Transverse colon (tissue), 4 donors: ENCODE results near the gene INPP4B. TPM values are rescaled to one million over a fixed set of nuclear protein-coding genes. Genes with fewer than 3 reads are reported as not detected.

ENCODE experiments used
- DNase-seq: peaks from one replicate; pipeline ENCODE4 v3.0.0-alpha.2; 2019
- H3K27ac ChIP-seq, 4 donors: fragments of 200-600 bp; sonication (generic); 2 replicates each; pipeline ENCODE4 v1.5.1; 2016 to 2018; ENCODE audit warnings: inconsistent platforms in 4 of 4
- H3K27me3 ChIP-seq: fragments of 200-600 bp; sonication (generic); 2 replicates; pipeline ENCODE4 v1.5.1; 2017; ENCODE audit warnings: inconsistent platforms
- H3K36me3 ChIP-seq, 4 donors: fragments of 200-600 bp; sonication (generic); 2 replicates each; pipeline ENCODE4 v1.5.1; 2017 to 2019; ENCODE audit warnings: inconsistent platforms in 4 of 4
- H3K4me1 ChIP-seq, 4 donors: fragments of 200-600 bp; sonication (generic); 2 replicates each; pipeline ENCODE4 v1.5.1; 2017 to 2020; ENCODE audit warnings: inconsistent platforms in 4 of 4
- H3K4me3 ChIP-seq, 4 donors: fragments of 200-600 bp; sonication (generic); 1 replicate in 1 of 4; 2 replicates in 3 of 4; pipeline versions ENCODE4 v1.5.1 to v1.6.1; 2017 to 2019; ENCODE audit warnings: inconsistent platforms in 4 of 4
- H3K9me3 ChIP-seq, 2 donors: fragments of 200-600 bp; sonication (generic); 2 replicates each; pipeline ENCODE4 v1.5.1; 2017 to 2019; ENCODE audit warnings: inconsistent platforms in 2 of 2
- CTCF ChIP-seq, 5 experiments: fragments of 200-600 bp in 3 of 5; fragments of 450-650 bp in 2 of 5; sonication (generic) in 3 of 5; IDR thresholded peaks; 1 replicate in 2 of 5; 2 replicates in 3 of 5; pipeline ENCODE4 v1.5.1; 2016 to 2017; ENCODE audit warnings: antibody characterized with exemption in 5 of 5, inconsistent platforms in 3 of 5, mild to moderate bottlenecking in 2 of 5, moderate library complexity in 1 of 5
- EP300 ChIP-seq: sonication (generic); formaldehyde crosslinking; IDR thresholded peaks from one replicate; pipeline ENCODE4 v1.6.1; 2017; ENCODE audit warnings: antibody characterized with exemption, low read depth
- POLR2A ChIP-seq: fragments of 450-650 bp; IDR thresholded peaks from one replicate; pipeline ENCODE4 v1.6.1; 2016; ENCODE audit warnings: antibody characterized with exemption, mild to moderate bottlenecking, moderate library complexity
- POLR2AphosphoS5 ChIP-seq, 3 donors: sonication (generic); formaldehyde crosslinking; IDR thresholded peaks; one replicate each; pipeline ENCODE4 v1.6.1; 2016; ENCODE audit warnings: antibody characterized with exemption in 3 of 3
- WGBS, 2 donors: methylation state at CpG; one replicate each; pipeline ENCODE4 v1.1.5; 2018; ENCODE audit warnings: low coverage in 1 of 2; 5-methylcytosine and 5-hydroxymethylcytosine counted together
- in situ Hi-C, 4 donors: fragments of 200-750 bp; cut with MboI; loops; one replicate each; pipeline versions ENCODE4 v1.15.0 to v1.15.1; 2017; ENCODE audit warnings: low sequenced_read_pairs in 3 of 4, low pct_ligation_motif_present in 1 of 4, low pct_unique_long_range_greater_than_20kb in 1 of 4
- intact Hi-C: fragments of 100-400 bp; cut with DNase I; formaldehyde crosslinking; loops from one replicate; pipeline ENCODE4 v1.15.1; 2023; ENCODE audit warnings: low total_unique reads
- total RNA-seq, 4 donors: library from RNA; depleted of rRNA; stranded (reverse); fragments of >200 nt; gene quantifications; one replicate each; pipeline ENCODE4 v1.1.0, GENCODE V29; 2016

The INPP4B gene
- total RNA-seq, 4 donors from 2014 or later, result 18.3 to 33.8 (median 31.4) TPM

- intact Hi-C loops, result no loop called here
- no peak for TF ChIP-seq CTCF (IDR thresholded peaks at IDR 0.05)
- no peak for TF ChIP-seq POLR2AphosphoS5 (IDR thresholded peaks at IDR 0.05)
- no peak for TF ChIP-seq EP300
- no peak for TF ChIP-seq POLR2A
- 0 to 6% methylated on average over 1 of the region's 1 CpG for WGBS, 2 donors
Observed at GRCh38 chr4:142548491-142548890, 297.6 kb downstream of the INPP4B start.

GRCh38 chr4:142547974-142548373 is 298.1 kb downstream of the INPP4B start:
- no peak for DNase-seq
- in situ Hi-C loops, result no loop called here
- Histone ChIP-seq H3K36me3 (no peaks in the 10 kb centered on the region), H3K4me1 (peaks cover 0 to 20% (median 15%) of the 10 kb centered on the region in 4 donors), H3K4me3 (no peak overlapping the region), H3K27ac (no peak overlapping the region), H3K9me3 (no peaks in the 10 kb centered on the region), H3K27me3 (no peaks in the 10 kb centered on the region)
- TF ChIP-seq POLR2AphosphoS5 (IDR thresholded peaks at IDR 0.05) (no peak), POLR2A (no peak), CTCF (IDR thresholded peaks at IDR 0.05) (no peak), EP300 (no peak)
- intact Hi-C loops, result no loop called here
- 50 to 55% methylated on average over 1 of the region's 1 CpG for WGBS, 2 donors

More at GRCh38 chr4:142548491-142548890, 297.6 kb downstream of the INPP4B start:
- DNase-seq, result no peak
- no peaks in the 10 kb centered on the region for H3K36me3 ChIP-seq
- no peak overlapping the region for H3K4me3 ChIP-seq
- no peak overlapping the region for H3K27ac ChIP-seq
- in situ Hi-C loops, result no loop called here
- H3K27me3 ChIP-seq, result no peaks in the 10 kb centered on the region
- H3K9me3 ChIP-seq, result no peaks in the 10 kb centered on the region
- peaks cover 0 to 20% (median 15%) of the 10 kb centered on the region in 4 donors for H3K4me1 ChIP-seq

GRCh38 chr4:142544594-142544993 is 301.5 kb downstream of the INPP4B start:
- DNase-seq, result no peak
- in situ Hi-C loops, result no loop called here

GRCh38 chr4:142544039-142544438 is 302.1 kb downstream of the INPP4B start:
- Histone ChIP-seq H3K27me3 (no peaks in the 10 kb centered on the region), H3K36me3 (no peaks in the 10 kb centered on the region), H3K4me1 (no peaks in the 10 kb centered on the region), H3K27ac (no peak overlapping the region), H3K4me3 (no peak overlapping the region), H3K9me3 (no peaks in the 10 kb centered on the region)
- intact Hi-C loops (no loop called here), in situ Hi-C loops (no loop called here)
- no peak for TF ChIP-seq POLR2AphosphoS5 (IDR thresholded peaks at IDR 0.05)
- no peak for TF ChIP-seq CTCF (IDR thresholded peaks at IDR 0.05)
- TF ChIP-seq POLR2A, result no peak
- TF ChIP-seq EP300, result no peak
- 83 to 87% methylated on average over 1 of the region's 1 CpG for WGBS, 2 donors
- DNase-seq, result no peak

More at GRCh38 chr4:142544594-142544993, 301.5 kb downstream of the INPP4B start:
- no peak overlapping the region for H3K4me3 ChIP-seq
- H3K9me3 ChIP-seq, result no peaks in the 10 kb centered on the region
- TF ChIP-seq CTCF (IDR thresholded peaks at IDR 0.05) (no peak), POLR2A (no peak), EP300 (no peak), POLR2AphosphoS5 (IDR thresholded peaks at IDR 0.05) (no peak)
- intact Hi-C loops, result no loop called here
- no peaks in the 10 kb centered on the region for H3K36me3 ChIP-seq
- WGBS, 2 donors, result 81 to 88% methylated on average over 3 of the region's 3 CpGs
- peaks cover 0 to 5% (median 2%) of the 10 kb centered on the region in 4 donors for H3K4me1 ChIP-seq
- no peak overlapping the region for H3K27ac ChIP-seq
- no peaks in the 10 kb centered on the region for H3K27me3 ChIP-seq
